ENCODE data around the gene GPSM1. TPM values are rescaled to one million over a fixed set of nuclear protein-coding genes. Genes with fewer than 3 reads are reported as not detected.

The GPSM1 gene
- total and polyA plus RNA-seq, 4 donors: 0.11 to 2.9 (median 1.6) TPM

- TF ChIP-seq GABPA (IDR thresholded peaks at IDR 0.05 in 1 of 2, conservative IDR thresholded peaks at IDR 0.05 in 1 of 2) (no peak), RXRA (IDR thresholded peaks at IDR 0.05) (no peak), JUND (IDR thresholded peaks at IDR 0.05) (no peak), SP1 (IDR thresholded peaks at IDR 0.05) (no peak), FOXA1 (IDR thresholded peaks at IDR 0.05) (no peak), EGR1 (IDR thresholded peaks at IDR 0.05; ENCODE audit: low read depth in 2 of 2) (no peak), RAD21 (IDR thresholded peaks at IDR 0.05) (no peak), ATF3 (IDR thresholded peaks at IDR 0.05) (no peak)
- TF ChIP-seq, protein P1, sequence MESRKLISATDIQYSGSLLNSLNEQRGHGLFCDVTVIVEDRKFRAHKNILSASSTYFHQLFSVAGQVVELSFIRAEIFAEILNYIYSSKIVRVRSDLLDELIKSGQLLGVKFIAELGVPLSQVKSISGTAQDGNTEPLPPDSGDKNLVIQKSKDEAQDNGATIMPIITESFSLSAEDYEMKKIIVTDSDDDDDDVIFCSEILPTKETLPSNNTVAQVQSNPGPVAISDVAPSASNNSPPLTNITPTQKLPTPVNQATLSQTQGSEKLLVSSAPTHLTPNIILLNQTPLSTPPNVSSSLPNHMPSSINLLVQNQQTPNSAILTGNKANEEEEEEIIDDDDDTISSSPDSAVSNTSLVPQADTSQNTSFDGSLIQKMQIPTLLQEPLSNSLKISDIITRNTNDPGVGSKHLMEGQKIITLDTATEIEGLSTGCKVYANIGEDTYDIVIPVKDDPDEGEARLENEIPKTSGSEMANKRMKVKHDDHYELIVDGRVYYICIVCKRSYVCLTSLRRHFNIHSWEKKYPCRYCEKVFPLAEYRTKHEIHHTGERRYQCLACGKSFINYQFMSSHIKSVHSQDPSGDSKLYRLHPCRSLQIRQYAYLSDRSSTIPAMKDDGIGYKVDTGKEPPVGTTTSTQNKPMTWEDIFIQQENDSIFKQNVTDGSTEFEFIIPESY (IDR thresholded peaks at IDR 0.05): no peak
- TF ChIP-seq, protein P2, sequence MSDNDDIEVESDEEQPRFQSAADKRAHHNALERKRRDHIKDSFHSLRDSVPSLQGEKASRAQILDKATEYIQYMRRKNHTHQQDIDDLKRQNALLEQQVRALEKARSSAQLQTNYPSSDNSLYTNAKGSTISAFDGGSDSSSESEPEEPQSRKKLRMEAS (IDR thresholded peaks at IDR 0.05): no peak
These were observed 5.8 kb upstream of the GPSM1 start for GRCh38 chr9:136321561-136321960.

DNA sequence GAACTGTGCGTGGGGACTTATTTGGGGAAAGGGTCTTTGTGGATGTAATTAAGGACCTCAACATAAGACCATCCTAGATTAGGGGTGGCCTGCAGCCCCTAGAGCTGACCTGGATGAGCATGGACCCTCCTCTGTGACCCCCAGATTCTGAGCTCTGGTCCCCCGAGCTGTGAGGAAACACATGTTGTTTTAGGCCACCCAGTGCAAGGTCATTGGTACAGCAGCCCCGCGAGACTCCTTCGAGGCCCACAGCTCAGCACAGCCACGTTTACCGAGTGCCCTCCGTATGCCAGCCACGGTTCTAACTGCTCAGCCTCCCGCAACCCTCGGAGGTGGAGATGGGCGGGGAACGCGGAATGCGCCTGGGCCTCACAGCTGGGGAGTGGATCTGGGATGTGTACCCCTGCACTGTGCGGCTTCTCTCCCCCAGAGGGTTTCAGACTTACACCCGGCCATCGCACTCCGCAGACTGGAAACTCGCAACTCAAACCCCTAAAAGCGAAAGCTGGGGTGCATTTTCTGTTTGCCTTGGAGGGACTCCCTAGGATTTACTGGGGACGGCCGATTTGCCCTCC lies 4.5 kb upstream of the GPSM1 start:
- 77% methylated on average over 23 of the region's 23 CpGs for WGBS

More at GRCh38 chr9:136321561-136321960, 5.8 kb upstream of the GPSM1 start:
- 88% methylated on average over 19 of the region's 19 CpGs for WGBS
- Histone ChIP-seq H3K4me3 (ENCODE audit: low read depth in 1 of 3, low read length in 3 of 3) (no peak overlapping the region), H3K27ac (ENCODE audit: low read depth in 1 of 2, low read length in 2 of 2) (no peak overlapping the region), H3K36me3 (ENCODE audit: control insufficient read depth in 4 of 4, insufficient read depth in 3 of 4, low read depth in 1 of 4, low read length in 3 of 4) (no peaks in the 10 kb centered on the region), H3K9ac (ENCODE audit: low read depth in 1 of 2, low read length in 2 of 2) (no peak overlapping the region), H3K9me3 (ENCODE audit: control insufficient read depth in 4 of 4, low read length in 3 of 4) (no peaks in the 10 kb centered on the region), H3K4me1 (ENCODE audit: control insufficient read depth in 4 of 4, insufficient read depth in 4 of 4, low read length in 3 of 4) (peaks cover 0 to 2% (median 0%) of the 10 kb centered on the region in 4 donors), H3K27me3 (ENCODE audit: control insufficient read depth in 4 of 4, insufficient read depth in 4 of 4, low read length in 3 of 4) (no peaks in the 10 kb centered on the region)
- no peak for DNase-seq (ENCODE audit: low spot score)

More for the DNA sequence above, 4.5 kb upstream of the GPSM1 start:
- H3K9ac ChIP-seq (ENCODE audit: low read depth in 1 of 2, low read length in 2 of 2): no peak overlapping the region
- H3K4me1 ChIP-seq (ENCODE audit: control insufficient read depth in 4 of 4, insufficient read depth in 4 of 4, low read length in 3 of 4): peaks cover 0 to 8% (median under 1%) of the 10 kb centered on the region in 4 donors
- no peaks in the 10 kb centered on the region for H3K27me3 ChIP-seq (ENCODE audit: control insufficient read depth in 4 of 4, insufficient read depth in 4 of 4, low read length in 3 of 4)
- no peak overlapping the region for H3K4me3 ChIP-seq (ENCODE audit: low read depth in 1 of 3, low read length in 3 of 3)
- no peaks in the 10 kb centered on the region for H3K36me3 ChIP-seq (ENCODE audit: control insufficient read depth in 4 of 4, insufficient read depth in 3 of 4, low read depth in 1 of 4, low read length in 3 of 4)
- no peak for DNase-seq (ENCODE audit: low spot score)
- H3K27ac ChIP-seq (ENCODE audit: low read depth in 1 of 2, low read length in 2 of 2): no peak overlapping the region
- H3K9me3 ChIP-seq (ENCODE audit: control insufficient read depth in 4 of 4, low read length in 3 of 4): no peaks in the 10 kb centered on the region
- no peak for TF ChIP-seq FOXA2 (IDR thresholded peaks at IDR 0.05)
- no peak for TF ChIP-seq JUND (IDR thresholded peaks at IDR 0.05)
- no peak for TF ChIP-seq YY1 (IDR thresholded peaks at IDR 0.05)
- TF ChIP-seq TAF1 (conservative IDR thresholded peaks at IDR 0.05): no peak
- TF ChIP-seq, protein P2 (IDR thresholded peaks at IDR 0.05): no peak
- TF ChIP-seq, protein P3, sequence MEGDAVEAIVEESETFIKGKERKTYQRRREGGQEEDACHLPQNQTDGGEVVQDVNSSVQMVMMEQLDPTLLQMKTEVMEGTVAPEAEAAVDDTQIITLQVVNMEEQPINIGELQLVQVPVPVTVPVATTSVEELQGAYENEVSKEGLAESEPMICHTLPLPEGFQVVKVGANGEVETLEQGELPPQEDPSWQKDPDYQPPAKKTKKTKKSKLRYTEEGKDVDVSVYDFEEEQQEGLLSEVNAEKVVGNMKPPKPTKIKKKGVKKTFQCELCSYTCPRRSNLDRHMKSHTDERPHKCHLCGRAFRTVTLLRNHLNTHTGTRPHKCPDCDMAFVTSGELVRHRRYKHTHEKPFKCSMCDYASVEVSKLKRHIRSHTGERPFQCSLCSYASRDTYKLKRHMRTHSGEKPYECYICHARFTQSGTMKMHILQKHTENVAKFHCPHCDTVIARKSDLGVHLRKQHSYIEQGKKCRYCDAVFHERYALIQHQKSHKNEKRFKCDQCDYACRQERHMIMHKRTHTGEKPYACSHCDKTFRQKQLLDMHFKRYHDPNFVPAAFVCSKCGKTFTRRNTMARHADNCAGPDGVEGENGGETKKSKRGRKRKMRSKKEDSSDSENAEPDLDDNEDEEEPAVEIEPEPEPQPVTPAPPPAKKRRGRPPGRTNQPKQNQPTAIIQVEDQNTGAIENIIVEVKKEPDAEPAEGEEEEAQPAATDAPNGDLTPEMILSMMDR (IDR thresholded peaks at IDR 0.05; ENCODE audit: low read depth, low read length, missing input control): no peak
- no peak for TF ChIP-seq HNF4A (conservative IDR thresholded peaks at IDR 0.05)
- no peak for TF ChIP-seq RAD21 (IDR thresholded peaks at IDR 0.05)
- TF ChIP-seq, protein P4, sequence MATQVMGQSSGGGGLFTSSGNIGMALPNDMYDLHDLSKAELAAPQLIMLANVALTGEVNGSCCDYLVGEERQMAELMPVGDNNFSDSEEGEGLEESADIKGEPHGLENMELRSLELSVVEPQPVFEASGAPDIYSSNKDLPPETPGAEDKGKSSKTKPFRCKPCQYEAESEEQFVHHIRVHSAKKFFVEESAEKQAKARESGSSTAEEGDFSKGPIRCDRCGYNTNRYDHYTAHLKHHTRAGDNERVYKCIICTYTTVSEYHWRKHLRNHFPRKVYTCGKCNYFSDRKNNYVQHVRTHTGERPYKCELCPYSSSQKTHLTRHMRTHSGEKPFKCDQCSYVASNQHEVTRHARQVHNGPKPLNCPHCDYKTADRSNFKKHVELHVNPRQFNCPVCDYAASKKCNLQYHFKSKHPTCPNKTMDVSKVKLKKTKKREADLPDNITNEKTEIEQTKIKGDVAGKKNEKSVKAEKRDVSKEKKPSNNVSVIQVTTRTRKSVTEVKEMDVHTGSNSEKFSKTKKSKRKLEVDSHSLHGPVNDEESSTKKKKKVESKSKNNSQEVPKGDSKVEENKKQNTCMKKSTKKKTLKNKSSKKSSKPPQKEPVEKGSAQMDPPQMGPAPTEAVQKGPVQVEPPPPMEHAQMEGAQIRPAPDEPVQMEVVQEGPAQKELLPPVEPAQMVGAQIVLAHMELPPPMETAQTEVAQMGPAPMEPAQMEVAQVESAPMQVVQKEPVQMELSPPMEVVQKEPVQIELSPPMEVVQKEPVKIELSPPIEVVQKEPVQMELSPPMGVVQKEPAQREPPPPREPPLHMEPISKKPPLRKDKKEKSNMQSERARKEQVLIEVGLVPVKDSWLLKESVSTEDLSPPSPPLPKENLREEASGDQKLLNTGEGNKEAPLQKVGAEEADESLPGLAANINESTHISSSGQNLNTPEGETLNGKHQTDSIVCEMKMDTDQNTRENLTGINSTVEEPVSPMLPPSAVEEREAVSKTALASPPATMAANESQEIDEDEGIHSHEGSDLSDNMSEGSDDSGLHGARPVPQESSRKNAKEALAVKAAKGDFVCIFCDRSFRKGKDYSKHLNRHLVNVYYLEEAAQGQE (IDR thresholded peaks at IDR 0.05): no peak
- TF ChIP-seq RXRA (IDR thresholded peaks at IDR 0.05): no peak
- no peak for TF ChIP-seq HNF4G (IDR thresholded peaks at IDR 0.05)
- TF ChIP-seq SP1 (IDR thresholded peaks at IDR 0.05): no peak
- TF ChIP-seq NR2F2 (IDR thresholded peaks at IDR 0.05): no peak
- no peak for TF ChIP-seq GABPA (IDR thresholded peaks at IDR 0.05 in 1 of 2, conservative IDR thresholded peaks at IDR 0.05 in 1 of 2)

All from liver (tissue), 9 donors.